CD8-positive, alpha-beta memory T cell (primary cell): ENCODE data around the gene RNF103. TPM values are rescaled to one million over a fixed set of nuclear protein-coding genes. Genes with fewer than 3 reads are reported as not detected.

ENCODE experiments used
- CTCF ChIA-PET: fragments of 350-600 bp; sonication (Branson Sonifier 250); formaldehyde crosslinking; loops from one replicate; lab custom pipeline; 2021; ENCODE audit warnings: antibody characterized with exemption; lab: Charles Lee
- POLR2A ChIA-PET: fragments of 350-600 bp; sonication (Branson Sonifier 250); formaldehyde crosslinking; loops from one replicate; lab custom pipeline; 2021; ENCODE audit warnings: antibody characterized with exemption; lab: Charles Lee
- DNase-seq, 5 donors: peaks; one replicate each; pipeline versions ENCODE4 v3.0.0 to v3.0.0-alpha.2; 2020 to 2022; ENCODE audit warnings: mixed read lengths in 1 of 5
- H3K27ac ChIP-seq: one replicate; pipeline ENCODE4 v1.7.0; 2013; ENCODE audit warnings: low read depth, mild to moderate bottlenecking, low read length, moderate library complexity
- H3K27me3 ChIP-seq: 2 replicates; pipeline ENCODE4 v1.7.0; 2013; ENCODE audit warnings: low read length, mild to moderate bottlenecking; ENCODE audit not compliant: insufficient read depth, poor library complexity, severe bottlenecking
- H3K36me3 ChIP-seq: 2 replicates; pipeline ENCODE4 v1.7.0; 2013; ENCODE audit warnings: mild to moderate bottlenecking, low read length, moderate library complexity; ENCODE audit not compliant: insufficient read depth
- H3K4me1 ChIP-seq: 2 replicates; pipeline ENCODE4 v1.7.0; 2013; ENCODE audit warnings: mild to moderate bottlenecking, low read length, moderate library complexity; ENCODE audit not compliant: insufficient read depth
- H3K4me3 ChIP-seq: 2 replicates; pipeline ENCODE4 v1.7.0; 2013; ENCODE audit warnings: mild to moderate bottlenecking, low read length
- H3K9me3 ChIP-seq: 2 replicates; pipeline ENCODE4 v1.7.0; 2013; ENCODE audit warnings: mild to moderate bottlenecking, low read length
- H3K27ac Mint-ChIP-seq, 8 donors: one replicate each; pipeline ENCODE4 v1.8.0; 2020 to 2021; ENCODE audit warnings: mixed read lengths in 8 of 8, mild to moderate bottlenecking in 6 of 8, inconsistent platforms in 3 of 8, moderate library complexity in 3 of 8
- H3K27me3 Mint-ChIP-seq, 2 donors: one replicate each; pipeline ENCODE4 v1.8.0; 2020 to 2021; ENCODE audit warnings: mixed read lengths in 2 of 2, mild to moderate bottlenecking in 1 of 2, moderate library complexity in 1 of 2
- H3K36me3 Mint-ChIP-seq, 3 donors: one replicate each; pipeline ENCODE4 v1.8.0; 2020 to 2021; ENCODE audit warnings: mixed read lengths in 3 of 3, inconsistent platforms in 1 of 3, mild to moderate bottlenecking in 1 of 3
- H3K4me1 Mint-ChIP-seq, 3 donors: one replicate each; pipeline ENCODE4 v1.8.0; 2020 to 2021; ENCODE audit warnings: mixed read lengths in 3 of 3, inconsistent platforms in 1 of 3, mild to moderate bottlenecking in 1 of 3
- H3K4me3 Mint-ChIP-seq, 7 donors: one replicate each; pipeline ENCODE4 v1.8.0; 2020 to 2021; ENCODE audit warnings: mixed read lengths in 7 of 7, mild to moderate bottlenecking in 6 of 7, moderate library complexity in 4 of 7, inconsistent platforms in 2 of 7
- H3K9me3 Mint-ChIP-seq, 5 donors: one replicate each; pipeline ENCODE4 v1.8.0; 2020 to 2022; ENCODE audit warnings: mixed read lengths in 5 of 5, mild to moderate bottlenecking in 3 of 5, moderate library complexity in 2 of 5, inconsistent platforms in 1 of 5
- polyA plus RNA-seq: library from polyadenylated mRNA; unstranded; fragments of 300-500 nt; fragmentation: Illumina TruSeq; gene quantifications from one replicate; pipeline ENCODE4 v1.2.3, GENCODE V29; 2021
- total RNA-seq, 2 experiments: library from RNA; stranded (reverse); gene quantifications; one replicate each; pipeline ENCODE4 v1.2.3, GENCODE V29; 2021

The RNF103 gene
- total and polyA plus RNA-seq, 3 experiments from 2014 or later, result 4.8 to 14.6 (median 14.6) TPM

DNA sequence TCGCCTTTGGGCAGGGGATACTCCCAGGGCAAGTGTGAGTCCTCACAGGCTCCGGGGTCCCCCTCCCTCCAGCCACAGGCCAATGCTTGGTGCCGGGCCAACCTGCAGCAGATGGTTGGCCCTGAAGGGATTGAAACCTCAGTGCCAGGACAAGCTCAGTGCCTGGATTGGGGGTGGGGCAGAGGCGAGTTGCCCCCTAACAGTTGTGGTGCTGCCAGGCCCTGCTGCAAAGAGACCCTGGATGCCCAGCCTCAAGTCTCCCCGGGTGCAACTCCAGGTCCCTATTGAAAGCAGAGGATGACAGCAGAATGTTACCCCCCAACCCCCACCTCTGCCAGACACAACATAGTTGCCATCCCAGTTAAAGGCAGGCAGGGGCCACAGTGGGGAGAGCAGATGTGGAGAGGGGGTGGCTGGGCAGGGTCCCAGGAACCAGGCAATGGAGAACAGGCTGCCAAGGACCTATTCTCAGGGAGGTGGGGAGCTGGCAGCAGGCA is 9.5 kb upstream of the RNF103 start:
- no peaks in the 10 kb centered on the region for H3K27me3 ChIP-seq
- POLR2A ChIA-PET, result no interaction called here
- H3K36me3 ChIP-seq, result no peaks in the 10 kb centered on the region
- Mint-ChIP-seq H3K4me3 (no peak overlapping the region), H3K27me3 (peaks cover 4 to 16% of the 10 kb centered on the region in 2 donors), H3K36me3 (no peaks in the 10 kb centered on the region), H3K27ac (no peak overlapping the region), H3K9me3 (no peaks in the 10 kb centered on the region), H3K4me1 (no peaks in the 10 kb centered on the region)
- no peaks in the 10 kb centered on the region for H3K4me1 ChIP-seq
- no peak overlapping the region for H3K4me3 ChIP-seq
- H3K27ac ChIP-seq, result no peak overlapping the region
- DNase-seq, result no peak
- CTCF ChIA-PET, result interaction anchor here (1.6 kb wide), 1 partner anchor 11 kb away, joined by 4 read pairs; no protein-coding TSS in a partner anchor
- no peaks in the 10 kb centered on the region for H3K9me3 ChIP-seq

DNA sequence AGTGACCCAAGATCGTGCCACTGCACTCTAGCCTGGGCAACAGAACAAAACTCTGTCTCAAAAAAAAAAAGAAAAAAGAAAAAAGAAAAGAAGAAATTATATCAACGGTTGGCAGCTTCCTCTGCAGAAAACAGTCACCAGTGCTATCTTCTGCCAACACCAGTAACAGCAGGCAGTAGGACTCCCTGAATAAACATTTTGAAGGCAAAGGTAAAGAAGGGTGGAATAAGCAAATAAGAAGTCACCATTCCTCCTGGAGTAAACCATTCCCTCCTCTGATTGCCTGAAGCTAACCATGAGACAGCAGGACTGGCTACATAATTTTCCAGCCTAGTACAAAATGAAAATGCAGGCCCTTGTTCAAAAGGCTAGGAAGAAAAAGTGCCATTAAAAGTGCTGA is 9.0 kb upstream of the RNF103 start:
- POLR2A ChIA-PET, result no interaction called here
- Histone ChIP-seq H3K36me3 (no peaks in the 10 kb centered on the region), H3K27ac (no peak overlapping the region), H3K27me3 (no peaks in the 10 kb centered on the region), H3K9me3 (no peaks in the 10 kb centered on the region), H3K4me3 (no peak overlapping the region), H3K4me1 (no peaks in the 10 kb centered on the region)
- CTCF ChIA-PET, result interaction anchor here (1.6 kb wide), 1 partner anchor 10 kb away, joined by 4 read pairs; no protein-coding TSS in a partner anchor
- no peak overlapping the region for H3K27ac Mint-ChIP-seq
- no peak overlapping the region for H3K4me3 Mint-ChIP-seq
- H3K9me3 Mint-ChIP-seq, result no peaks in the 10 kb centered on the region
- H3K36me3 Mint-ChIP-seq, result no peaks in the 10 kb centered on the region
- DNase-seq, result no peak
- no peaks in the 10 kb centered on the region for H3K4me1 Mint-ChIP-seq
- H3K27me3 Mint-ChIP-seq, result peaks cover 5 to 17% of the 10 kb centered on the region in 2 donors

DNA sequence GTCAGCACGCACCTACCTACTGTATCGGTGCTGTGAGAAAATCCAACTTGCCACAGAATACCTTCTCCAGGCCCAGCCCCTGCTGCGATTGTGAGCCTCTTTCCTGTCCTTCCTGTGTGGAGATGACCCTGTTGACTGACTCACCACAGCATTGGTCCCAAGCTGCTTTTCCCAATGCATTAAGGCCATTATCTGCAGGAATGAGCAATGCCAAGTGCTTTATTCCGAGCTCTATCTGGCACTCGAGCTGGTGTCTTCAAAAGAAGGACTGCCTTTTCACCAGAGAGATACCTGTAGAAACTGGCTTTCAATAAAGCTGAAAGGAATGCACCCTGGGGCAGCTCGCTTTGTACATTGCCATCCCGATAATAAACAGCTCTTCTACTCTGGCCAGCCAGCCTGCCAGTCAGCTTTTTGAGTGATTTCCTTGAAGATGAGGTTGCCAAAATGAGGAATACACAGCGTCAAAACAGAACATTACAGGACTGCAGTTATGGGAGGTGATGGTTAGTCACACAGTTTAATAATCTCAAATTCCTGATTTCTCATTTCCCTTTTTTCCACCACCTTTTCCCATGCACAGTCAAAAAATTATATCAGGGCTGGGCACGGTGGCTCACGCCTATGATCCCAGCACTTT is 8.3 kb upstream of the RNF103 start:
- no peak overlapping the region for H3K4me3 Mint-ChIP-seq
- no peaks in the 10 kb centered on the region for H3K9me3 ChIP-seq
- CTCF ChIA-PET, result no interaction called here
- H3K4me1 ChIP-seq, result no peaks in the 10 kb centered on the region
- no peaks in the 10 kb centered on the region for H3K36me3 ChIP-seq
- no peak overlapping the region for H3K4me3 ChIP-seq
- no peak overlapping the region for H3K27ac ChIP-seq
- POLR2A ChIA-PET, result no interaction called here
- H3K27ac Mint-ChIP-seq, result no peak overlapping the region
- peaks cover 7 to 17% of the 10 kb centered on the region in 2 donors for H3K27me3 Mint-ChIP-seq
- DNase-seq, result no peak
- H3K27me3 ChIP-seq, result no peaks in the 10 kb centered on the region
- no peaks in the 10 kb centered on the region for H3K36me3 Mint-ChIP-seq
- no peaks in the 10 kb centered on the region for H3K9me3 Mint-ChIP-seq
- no peaks in the 10 kb centered on the region for H3K4me1 Mint-ChIP-seq

DNA sequence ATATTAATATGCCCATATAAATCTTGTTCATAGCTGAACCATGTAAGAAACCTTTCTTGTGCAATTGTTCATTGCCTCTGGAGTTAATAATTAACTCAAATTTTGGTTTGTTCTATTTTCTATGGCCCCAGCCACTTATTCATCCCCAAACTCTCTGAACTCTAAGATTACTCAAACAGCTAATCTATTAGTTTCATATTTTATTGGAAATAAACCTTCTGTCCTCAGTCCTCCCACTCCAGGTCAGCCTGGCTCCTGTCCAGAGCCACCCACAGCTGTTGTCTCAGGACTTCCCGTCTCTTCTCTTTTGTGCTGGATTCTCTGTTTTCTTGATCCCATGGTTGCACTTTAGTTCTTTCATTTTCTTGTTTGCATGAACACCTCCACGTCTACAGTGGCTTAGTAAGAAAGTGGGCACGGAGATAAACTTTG is 4.4 kb upstream of the RNF103 start:
- Histone ChIP-seq H3K27me3 (no peaks in the 10 kb centered on the region), H3K4me1 (peaks cover 6% of the 10 kb centered on the region), H3K4me3 (no peak overlapping the region), H3K9me3 (no peaks in the 10 kb centered on the region), H3K27ac (no peak overlapping the region), H3K36me3 (no peaks in the 10 kb centered on the region)
- peak overlapping the region in 1 of 7 donors; percentile 10 for H3K4me3 Mint-ChIP-seq
- no peaks in the 10 kb centered on the region for H3K9me3 Mint-ChIP-seq
- POLR2A ChIA-PET, result no interaction called here
- H3K27ac Mint-ChIP-seq, result no peak overlapping the region
- no peak for DNase-seq
- H3K27me3 Mint-ChIP-seq, result peaks cover 7 to 17% of the 10 kb centered on the region in 2 donors
- CTCF ChIA-PET, result no interaction called here
- H3K36me3 Mint-ChIP-seq, result no peaks in the 10 kb centered on the region
- peaks cover 4 to 7% (median 5%) of the 10 kb centered on the region in 3 donors for H3K4me1 Mint-ChIP-seq

DNA sequence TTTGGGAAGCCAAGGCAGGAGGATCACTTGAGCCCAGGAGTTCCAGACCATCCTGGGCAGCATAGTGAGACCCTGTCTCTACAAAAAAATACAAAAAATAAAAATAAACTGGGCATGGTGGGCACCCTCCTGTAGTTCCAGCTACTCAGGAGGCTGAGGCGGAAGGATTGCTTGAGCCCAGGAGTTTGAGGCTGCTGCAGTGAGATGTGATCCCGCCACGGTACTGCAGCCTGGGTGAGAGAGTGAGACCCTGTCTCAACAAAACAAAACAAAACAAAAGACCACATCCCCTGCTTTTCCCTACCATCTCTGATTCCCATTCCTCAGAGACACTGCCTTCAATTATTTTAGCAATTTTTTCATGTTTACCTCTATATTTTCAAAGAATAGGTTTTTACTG is 3.9 kb upstream of the RNF103 start:
- ChIA-PET CTCF (no interaction called here), POLR2A (interaction anchor here (0.6 kb wide), 1 partner anchor 159 kb away, joined by 3 read pairs; no protein-coding TSS in a partner anchor)
- Mint-ChIP-seq H3K9me3 (no peaks in the 10 kb centered on the region), H3K4me1 (peaks cover 6 to 7% (median 6%) of the 10 kb centered on the region in 3 donors), H3K27me3 (peaks cover 7 to 17% of the 10 kb centered on the region in 2 donors), H3K4me3 (peak overlapping the region in 1 of 7 donors; percentile 70), H3K27ac (no peak overlapping the region), H3K36me3 (peaks cover 0 to 4% (median 0%) of the 10 kb centered on the region in 3 donors)
- H3K9me3 ChIP-seq, result no peaks in the 10 kb centered on the region
- peaks cover 6% of the 10 kb centered on the region for H3K4me1 ChIP-seq
- H3K27ac ChIP-seq, result no peak overlapping the region
- no peak overlapping the region for H3K4me3 ChIP-seq
- no peaks in the 10 kb centered on the region for H3K36me3 ChIP-seq
- DNase-seq, result no peak
- H3K27me3 ChIP-seq, result no peaks in the 10 kb centered on the region

DNA sequence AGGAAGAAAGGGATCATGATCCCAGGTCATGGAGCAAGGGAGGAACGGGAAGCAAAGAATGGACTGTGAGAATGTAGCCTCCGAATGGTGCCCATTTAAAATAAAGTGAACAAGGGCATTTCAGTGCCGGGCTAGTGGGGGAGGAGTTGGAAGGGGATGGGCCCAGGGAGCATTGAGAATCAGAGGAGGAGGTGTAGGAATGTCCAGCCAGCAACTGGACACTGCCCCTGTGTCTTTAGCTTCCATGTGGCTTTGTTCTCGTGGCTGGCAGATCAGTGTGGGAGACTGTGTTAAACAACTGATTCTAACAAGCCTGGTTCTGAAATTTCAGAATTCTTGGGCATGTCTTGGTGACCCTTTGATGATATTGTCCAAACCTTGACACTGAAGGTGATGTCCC is 1.4 kb upstream of the RNF103 start:
- H3K36me3 Mint-ChIP-seq, result peaks cover 0 to 12% (median 2%) of the 10 kb centered on the region in 3 donors
- ChIA-PET POLR2A (no interaction called here), CTCF (no interaction called here)
- Histone ChIP-seq H3K9me3 (no peaks in the 10 kb centered on the region), H3K36me3 (no peaks in the 10 kb centered on the region), H3K27me3 (no peaks in the 10 kb centered on the region), H3K4me3 (no peak overlapping the region), H3K4me1 (peaks cover 12% of the 10 kb centered on the region), H3K27ac (no peak overlapping the region)
- H3K27ac Mint-ChIP-seq, result peak overlapping the region in 6 of 8 donors; percentile 23 to 90 (median 54)
- peaks cover 4 to 17% of the 10 kb centered on the region in 2 donors for H3K27me3 Mint-ChIP-seq
- H3K4me3 Mint-ChIP-seq, result peak overlapping the region; percentile 15 to 97 (median 49)
- H3K9me3 Mint-ChIP-seq, result no peaks in the 10 kb centered on the region
- peaks cover 28 to 31% (median 30%) of the 10 kb centered on the region in 3 donors for H3K4me1 Mint-ChIP-seq
- no peak for DNase-seq

DNA sequence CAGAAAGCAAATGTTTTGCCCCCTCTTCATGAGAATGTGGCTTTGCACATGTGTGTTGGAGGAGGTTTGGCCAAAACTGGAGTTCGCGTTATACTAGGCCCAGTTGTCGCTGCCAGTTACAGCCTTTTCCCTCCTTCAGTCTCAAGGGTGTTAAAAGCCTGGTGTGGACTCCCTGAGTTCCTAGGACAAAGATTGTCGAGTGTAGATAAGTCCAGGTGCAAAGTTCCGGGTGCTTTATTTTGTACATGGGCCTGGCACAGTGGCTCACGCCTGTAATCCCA is 542 bp upstream of the RNF103 start:
- Mint-ChIP-seq H3K4me1 (peaks cover 34 to 40% (median 39%) of the 10 kb centered on the region in 3 donors), H3K27ac (peak overlapping the region; percentile 88 to 97 (median 92)), H3K27me3 (peaks cover 2 to 11% of the 10 kb centered on the region in 2 donors), H3K9me3 (no peaks in the 10 kb centered on the region), H3K36me3 (peaks cover 0 to 20% (median 5%) of the 10 kb centered on the region in 3 donors), H3K4me3 (peak overlapping the region; percentile 76 to 97 (median 85))
- no peaks in the 10 kb centered on the region for H3K9me3 ChIP-seq
- peak overlapping the region; percentile 73 for H3K27ac ChIP-seq
- H3K4me3 ChIP-seq, result peak overlapping the region; percentile 68
- no peak for DNase-seq
- peaks cover 12% of the 10 kb centered on the region for H3K4me1 ChIP-seq
- H3K27me3 ChIP-seq, result no peaks in the 10 kb centered on the region
- ChIA-PET POLR2A (no interaction called here), CTCF (no interaction called here)
- H3K36me3 ChIP-seq, result no peaks in the 10 kb centered on the region

DNA sequence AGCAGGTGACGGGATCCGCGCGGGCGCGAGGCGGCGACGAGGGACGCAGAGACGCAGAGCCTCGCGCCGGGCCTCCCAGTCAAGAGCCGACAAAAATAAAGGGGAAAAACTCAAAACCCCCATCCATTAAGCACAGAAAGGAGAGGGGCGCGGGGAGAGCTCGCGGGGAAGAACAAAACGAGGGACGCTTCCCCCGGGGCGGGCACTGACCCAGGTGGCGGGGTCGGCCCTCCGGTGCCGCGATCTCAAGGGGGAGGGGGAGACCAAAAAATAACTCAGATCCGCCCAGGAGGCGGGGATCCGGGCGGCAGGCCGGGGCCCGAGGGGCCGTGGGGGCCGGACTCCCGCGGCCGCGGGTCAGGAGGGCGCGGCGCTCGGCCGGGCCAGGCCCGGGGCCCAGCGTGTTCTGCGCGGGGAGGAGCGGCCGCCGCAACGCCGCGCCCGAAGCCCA is 597 bp downstream of the RNF103 start:
- H3K36me3 ChIP-seq, result no peaks in the 10 kb centered on the region
- H3K4me1 ChIP-seq, result peaks cover 12% of the 10 kb centered on the region
- peaks cover 0 to 2% of the 10 kb centered on the region in 2 donors for H3K27me3 Mint-ChIP-seq
- H3K27ac ChIP-seq, result peak overlapping the region; percentile 76
- no peaks in the 10 kb centered on the region for H3K9me3 ChIP-seq
- peaks cover 45 to 52% (median 50%) of the 10 kb centered on the region in 3 donors for H3K4me1 Mint-ChIP-seq
- peak overlapping the region; percentile 86 to 99 (median 94) for H3K27ac Mint-ChIP-seq
- H3K4me3 ChIP-seq, result peak overlapping the region; percentile 82
- H3K9me3 Mint-ChIP-seq, result no peaks in the 10 kb centered on the region
- peaks cover 0 to 31% (median 10%) of the 10 kb centered on the region in 3 donors for H3K36me3 Mint-ChIP-seq
- ChIA-PET POLR2A (interaction anchor here (0.6 to 2.0 kb wide), 7 partner anchors 13 to 426 kb away, joined by 3 to 12 read pairs (median 3); partner anchors contain the start of genes CHMP3 and KDM3A), CTCF (interaction anchor here (0.8 to 1.9 kb wide), 4 partner anchors 10 to 171 kb away, joined by 3 to 6 read pairs (median 4); no protein-coding TSS in a partner anchor)
- no peaks in the 10 kb centered on the region for H3K27me3 ChIP-seq
- H3K4me3 Mint-ChIP-seq, result peak overlapping the region; percentile 90 to 97 (median 94)
- peak in 4 of 5 donors; percentile 25 to 65 (median 44) for DNase-seq
